Activated CD4-positive, alpha-beta T cell treated with anti-CD3 and anti-CD28 coated beads, Interleukin-2, Interleukin-4, amounts not matched to agents 100 ng/mL and 50 ng/mL, durations not matched to agents 16 hours and 8 hours (primary cell): Measurements from ENCODE around the gene ARIH2.
"Not testable (repeated sequence)": the region's sequence is repeated elsewhere in the genome, so short reads cannot be mapped to it uniquely, and the experiment has no call there.

Experiments
- DNase-seq: peaks from one replicate; pipeline ENCODE4 v3.0.0-alpha.2; 2020; ENCODE audit warnings: low spot score

ARIH2 gene

GRCh38 chr3:48918388-48919214 lies at the start of gene ARIH2:
Gene ARIH2 (plus strand): TSS chr3:48918842. CDS start chr3:48927559, 8,717 bp downstream.
- peak; percentile 94 for DNase-seq

- no peak for DNase-seq
Observed at GRCh38 chr3:48877671-48878070, 41.0 kb upstream of the ARIH2 start.

GRCh38 chr3:48879307-48879993 lies 39.2 kb upstream of the ARIH2 start:
- DNase-seq, result no peak

- DNase-seq, result no peak
Observed at GRCh38 chr3:48879994-48880377, 38.7 kb upstream of the ARIH2 start.

GRCh38 chr3:48881006-48881405 lies 37.6 kb upstream of the ARIH2 start:
- DNase-seq, result no peak

GRCh38 chr3:48881652-48882114 lies 37.0 kb upstream of the ARIH2 start:
- DNase-seq, result no peak

GRCh38 chr3:48885753-48886152 lies 32.9 kb upstream of the ARIH2 start:
- no peak for DNase-seq

- no peak for DNase-seq
Observed at GRCh38 chr3:48891606-48892005, 27.0 kb upstream of the ARIH2 start.

GRCh38 chr3:48894516-48894915 lies 24.1 kb upstream of the ARIH2 start:
- no peak for DNase-seq

- DNase-seq, result no peak
Observed at GRCh38 chr3:48896936-48897335, 21.7 kb upstream of the ARIH2 start.

GRCh38 chr3:48897460-48898376 lies 20.9 kb upstream of the ARIH2 start:
- no peak for DNase-seq

- peak; percentile 94 for DNase-seq
Observed at GRCh38 chr3:48898383-48899234, 20.0 kb upstream of the ARIH2 start, which contains the start of gene SLC25A20. Gene SLC25A20 (minus strand): TSS chr3:48898882. CDS start chr3:48898794, 88 bp downstream.

GRCh38 chr3:48899273-48899672 lies 19.4 kb upstream of the ARIH2 start:
- peak; percentile 33 for DNase-seq

- DNase-seq, result not testable (repeated sequence)
Observed at GRCh38 chr3:48907026-48907425, 11.6 kb upstream of the ARIH2 start.

- DNase-seq, result no peak
Observed at GRCh38 chr3:48915296-48915695, 3.3 kb upstream of the ARIH2 start.

GRCh38 chr3:48919215-48920138 lies 835 bp downstream of the ARIH2 start:
- peak; percentile 75 for DNase-seq

GRCh38 chr3:48926425-48927392 lies 8.1 kb downstream of the ARIH2 start:
- DNase-seq, result peak; percentile 29

- DNase-seq, result peak; percentile 54
Observed at GRCh38 chr3:48927928-48928327, 9.3 kb downstream of the ARIH2 start.

GRCh38 chr3:48928679-48929078 lies 10.0 kb downstream of the ARIH2 start:
- no peak for DNase-seq
